Measurements from ENCODE around the gene EIF3I.
A peak's percentile ranks its signal among the peaks of the same experiment; 100 is the strongest.

Gene EIF3I

GRCh38 chr1:32221980-32222755 lies at the start of gene EIF3I, which contains the start of gene TMEM234:
EIF3I (plus strand) TSS chr1:32222407; CDS start chr1:32222442, 35 bp downstream.
TMEM234 (minus strand) TSS chr1:32222353; CDS start chr1:32222322, 31 bp downstream.
- peak; percentile 59 for DNase-seq (ENCODE audit: low read depth)
- H3K4me3 ChIP-seq (ENCODE audit: low read depth, low read length), result peak within 1 kb of the TSS; percentile 83

DNA sequence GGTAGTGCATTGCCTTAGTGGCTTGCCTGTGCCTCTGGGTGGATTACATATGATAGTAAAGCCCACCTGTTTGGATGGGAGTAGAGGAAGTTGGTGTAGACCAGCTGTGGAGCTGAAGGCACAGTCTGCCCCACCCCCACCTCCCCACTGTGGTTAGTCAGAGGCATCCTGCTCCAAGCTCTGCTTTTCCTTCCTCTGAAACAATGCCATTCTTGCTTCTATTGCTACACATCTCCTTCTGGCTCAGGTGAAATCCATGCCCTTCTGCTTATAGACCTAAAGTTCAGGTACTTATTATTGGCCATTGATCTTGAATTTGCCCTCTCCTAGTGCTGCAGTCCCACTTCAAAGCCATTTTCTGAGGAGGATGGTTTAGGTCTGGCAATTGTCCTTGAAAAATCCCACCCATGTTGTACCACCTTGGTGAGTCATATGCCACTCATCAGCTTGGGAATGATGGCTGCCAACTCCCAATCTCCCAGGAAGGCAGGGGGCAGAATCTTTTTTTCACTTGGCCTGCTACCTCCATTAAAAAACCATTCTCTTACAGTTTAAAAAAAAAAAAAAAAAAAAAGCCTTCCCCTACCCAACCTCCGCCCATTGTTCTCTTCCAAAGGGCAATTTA lies 49.5 kb upstream of the EIF3I start:
- no peak for DNase-seq (ENCODE audit: low read depth)
- H3K4me3 ChIP-seq (ENCODE audit: low read depth, low read length), result no peak overlapping the region

- no peak for DNase-seq (ENCODE audit: low read depth)
- H3K4me3 ChIP-seq (ENCODE audit: low read depth, low read length), result no peak overlapping the region
Measured at GRCh38 chr1:32178380-32179192, 43.6 kb upstream of the EIF3I start.

DNA sequence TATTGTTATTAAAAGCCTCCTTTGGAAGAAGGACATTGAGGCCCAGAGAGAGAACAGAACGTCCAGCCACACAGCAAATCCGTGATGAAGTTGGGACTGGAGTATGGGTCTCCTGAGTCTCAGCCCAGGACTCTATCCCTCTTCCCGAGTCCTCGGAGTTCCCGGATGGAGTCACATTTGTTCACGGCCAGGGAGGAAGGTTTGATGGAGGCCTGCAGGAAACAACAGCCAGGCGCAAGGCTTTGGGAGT lies 43.1 kb upstream of the EIF3I start:
- H3K4me3 ChIP-seq (ENCODE audit: low read depth, low read length), result peak overlapping the region; percentile 62

GRCh38 chr1:32179443-32180185 lies 42.6 kb upstream of the EIF3I start, which contains the start of gene TXLNA:
TXLNA (plus strand) TSS chr1:32179675; CDS start chr1:32180346, 671 bp downstream.
- H3K4me3 ChIP-seq (ENCODE audit: low read depth, low read length), result peak within 1 kb of the TSS; percentile 62
- peak; percentile 75 for DNase-seq (ENCODE audit: low read depth)

More for the DNA sequence above, 43.1 kb upstream of the EIF3I start:
- no peak for DNase-seq (ENCODE audit: low read depth)

- DNase-seq (ENCODE audit: low read depth), result no peak
- peak overlapping the region; percentile 62 for H3K4me3 ChIP-seq (ENCODE audit: low read depth, low read length)
Measured at GRCh38 chr1:32180186-32181060, 41.8 kb upstream of the EIF3I start.

- DNase-seq (ENCODE audit: low read depth), result no peak
- H3K4me3 ChIP-seq (ENCODE audit: low read depth, low read length), result peak overlapping the region; percentile 62
Measured at GRCh38 chr1:32181065-32181464, 41.1 kb upstream of the EIF3I start.

- peak overlapping the region; percentile 62 for H3K4me3 ChIP-seq (ENCODE audit: low read depth, low read length)
- no peak for DNase-seq (ENCODE audit: low read depth)
Measured at GRCh38 chr1:32181563-32181962, 40.6 kb upstream of the EIF3I start.

GRCh38 chr1:32182060-32182459 lies 40.1 kb upstream of the EIF3I start:
- no peak for DNase-seq (ENCODE audit: low read depth)
- H3K4me3 ChIP-seq (ENCODE audit: low read depth, low read length), result peak overlapping the region; percentile 62

GRCh38 chr1:32184650-32185049 lies 37.6 kb upstream of the EIF3I start:
- H3K4me3 ChIP-seq (ENCODE audit: low read depth, low read length), result no peak overlapping the region
- no peak for DNase-seq (ENCODE audit: low read depth)

DNA sequence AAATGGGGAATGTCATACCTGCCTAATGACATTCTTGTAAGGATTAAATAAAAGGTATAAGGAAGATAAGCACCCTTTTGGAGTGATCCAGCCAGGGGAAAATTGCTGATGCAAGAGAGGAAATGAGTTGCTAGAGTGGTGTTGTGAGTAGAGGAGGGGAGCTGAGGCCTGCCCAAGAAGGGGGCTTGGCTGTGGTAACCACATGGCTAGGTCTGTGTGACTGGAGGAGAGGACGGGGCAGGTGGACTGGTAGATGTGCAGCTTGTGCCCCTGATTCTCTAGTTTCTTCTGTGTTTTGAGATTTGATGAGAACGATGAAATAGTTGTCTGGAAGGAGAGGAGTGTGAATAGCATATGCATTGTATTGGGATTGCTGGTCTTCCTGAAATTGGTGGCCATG lies 36.1 kb upstream of the EIF3I start:
- no peak overlapping the region for H3K4me3 ChIP-seq (ENCODE audit: low read depth, low read length)
- no peak for DNase-seq (ENCODE audit: low read depth)

DNA sequence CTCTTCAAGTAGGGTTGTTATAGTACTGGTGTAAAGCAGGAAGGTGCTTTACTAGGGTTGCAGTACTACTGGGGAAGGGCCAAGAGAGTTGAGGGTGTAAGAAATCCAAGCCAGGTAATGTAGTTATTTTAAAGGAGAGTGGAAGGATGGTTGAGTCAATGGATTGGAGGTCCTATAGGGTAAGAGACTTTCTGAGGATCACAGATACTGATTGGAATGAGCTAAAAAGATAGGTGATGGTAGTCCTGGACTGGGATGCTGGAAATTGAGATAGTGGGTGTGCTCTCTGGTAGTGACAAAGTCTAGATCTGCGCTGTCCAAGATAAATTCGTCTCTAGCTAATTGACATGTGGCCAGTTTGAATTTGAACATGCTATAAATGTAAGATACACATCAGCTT lies 35.7 kb upstream of the EIF3I start:
- DNase-seq (ENCODE audit: low read depth), result no peak
- H3K4me3 ChIP-seq (ENCODE audit: low read depth, low read length), result no peak overlapping the region

GRCh38 chr1:32187850-32188249 lies 34.4 kb upstream of the EIF3I start:
- DNase-seq (ENCODE audit: low read depth), result no peak
- H3K4me3 ChIP-seq (ENCODE audit: low read depth, low read length), result no peak overlapping the region

DNA sequence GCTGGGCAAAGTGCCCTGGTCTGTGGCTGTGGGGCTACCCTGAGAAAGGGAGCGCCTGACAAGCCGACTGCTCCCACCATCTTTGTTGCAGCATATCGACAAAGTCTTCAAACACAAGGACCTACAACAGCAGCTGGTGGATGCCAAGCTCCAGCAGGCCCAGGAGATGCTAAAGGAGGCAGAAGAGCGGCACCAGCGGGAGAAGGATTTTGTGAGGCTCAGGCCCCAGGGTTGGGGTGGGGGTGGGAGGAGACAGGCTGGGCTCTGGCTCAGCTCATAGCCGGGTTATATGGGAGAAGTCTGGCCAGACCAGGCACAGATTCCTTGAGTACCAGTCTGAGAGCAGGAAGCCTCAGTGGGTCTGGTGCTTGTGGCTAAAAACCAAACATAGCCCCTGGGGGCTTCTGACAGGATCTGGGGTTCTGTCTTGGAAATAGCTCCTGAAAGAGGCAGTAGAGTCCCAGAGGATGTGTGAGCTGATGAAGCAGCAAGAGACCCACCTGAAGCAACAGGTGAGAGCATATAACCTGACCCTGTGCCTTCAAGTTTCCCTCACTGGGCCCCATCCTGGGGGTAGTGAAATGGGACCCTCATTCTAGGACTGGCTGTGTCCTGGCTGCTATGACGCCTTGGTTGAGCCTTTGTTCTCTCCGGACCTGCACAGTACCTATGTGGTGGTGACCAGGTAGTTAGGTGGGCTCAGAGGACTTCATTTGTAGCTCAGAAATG lies 29.8 kb upstream of the EIF3I start:
- no peak overlapping the region for H3K4me3 ChIP-seq (ENCODE audit: low read depth, low read length)
- no peak for DNase-seq (ENCODE audit: low read depth)

GRCh38 chr1:32194984-32195383 lies 27.2 kb upstream of the EIF3I start:
- H3K4me3 ChIP-seq (ENCODE audit: low read depth, low read length), result no peak overlapping the region
- no peak for DNase-seq (ENCODE audit: low read depth)

DNA sequence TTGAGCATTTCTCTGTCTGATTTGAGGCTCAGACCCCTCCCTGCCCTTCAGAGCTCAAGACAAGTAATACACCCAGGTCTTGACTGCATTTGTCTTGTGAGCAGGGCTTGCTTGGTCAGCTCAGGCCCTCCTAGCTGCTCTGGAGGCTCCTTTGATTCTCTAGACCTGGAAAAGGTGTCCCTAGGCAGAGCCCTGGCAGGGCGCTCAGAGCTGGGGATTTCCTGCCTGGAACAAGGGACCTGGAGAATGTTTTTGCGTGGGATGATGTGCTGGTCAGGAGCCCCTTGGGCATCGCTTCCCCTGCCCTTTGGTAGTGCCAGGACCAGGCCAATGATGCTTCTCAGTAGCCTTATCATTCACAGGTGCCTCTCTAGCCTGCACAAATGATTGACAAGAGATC lies 26.7 kb upstream of the EIF3I start:
- DNase-seq (ENCODE audit: low read depth), result no peak
- no peak overlapping the region for H3K4me3 ChIP-seq (ENCODE audit: low read depth, low read length)

DNA sequence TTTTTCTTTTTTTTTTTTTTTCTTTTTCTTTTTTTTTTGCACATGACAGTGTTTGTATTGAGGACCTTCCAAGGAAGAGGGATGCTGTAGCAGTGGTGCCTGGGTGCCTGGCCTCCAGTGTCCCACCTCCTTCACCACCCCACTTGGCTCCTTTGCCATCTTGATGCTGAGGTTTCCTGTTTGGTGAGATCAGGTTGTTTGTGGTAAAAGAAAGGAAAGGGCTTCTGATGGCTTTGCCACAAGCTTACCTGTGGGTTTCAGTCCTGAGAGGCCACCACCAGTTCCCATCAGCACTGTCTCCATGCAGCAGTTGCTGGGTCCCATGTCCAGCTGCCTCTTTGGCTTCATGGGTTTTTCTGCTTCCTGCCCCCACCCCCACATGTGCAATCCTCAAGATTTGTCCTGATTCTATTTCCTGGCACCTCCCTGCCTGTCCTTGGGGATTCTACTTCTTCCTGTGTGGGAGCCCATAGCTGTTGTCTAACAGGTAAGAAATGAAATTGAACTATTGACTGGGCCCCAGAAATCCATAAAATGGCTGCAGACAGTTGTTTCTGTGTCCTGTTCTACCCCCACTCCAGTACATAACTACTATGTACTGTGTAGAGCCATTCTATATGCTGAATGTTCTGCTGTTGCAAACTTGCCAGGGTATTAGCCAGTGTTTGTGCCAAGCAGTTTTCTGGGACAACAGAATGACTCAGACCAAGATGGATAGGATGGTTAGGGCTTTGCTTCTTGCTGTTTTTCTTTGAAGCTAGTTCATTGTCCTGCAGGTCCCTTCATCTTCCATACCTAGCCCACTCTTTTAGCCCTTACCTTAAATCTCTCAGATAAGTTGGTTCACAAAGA lies 26.0 kb upstream of the EIF3I start:
- DNase-seq (ENCODE audit: low read depth), result no peak
- no peak overlapping the region for H3K4me3 ChIP-seq (ENCODE audit: low read depth, low read length)
